ENCODE measurements around the gene TAF5L. TPM values are rescaled to one million over a fixed set of nuclear protein-coding genes. Genes with fewer than 3 reads are reported as not detected.

Gene TAF5L
- total and polyA plus RNA-seq, 2 of the 13 experiments (the other 11 are each of a cell fraction or from before 2014, with no cell fraction given): 10.8 to 18.2 TPM

GRCh38 chr1:229558460-229559335 is 67.2 kb downstream of the TAF5L start, which contains the start of gene ABCB10 (continued):
- TF ChIP-seq BHLHE40 (IDR thresholded peaks at IDR 0.05; ENCODE audit: low read length) (peak; percentile 46; the same call in 1 of the 2 replicates), POLR2AphosphoS5 (IDR thresholded peaks at IDR 0.05; ENCODE audit: low read depth, low read length) (peak; percentile 33; the same call in 1 of the 2 replicates), ZNF83 (CRISPR knock-in tag; IDR thresholded peaks at IDR 0.05; ENCODE audit: borderline replicate concordance) (peak; percentile 88; the same call in 1 of the 2 replicates), ZNF839 (CRISPR knock-in tag; IDR thresholded peaks at IDR 0.05; ENCODE audit: borderline replicate concordance) (0 out of 2 replicates have a peak, but pooled peaks have one; percentile 33), ZNF75D (CRISPR knock-in tag; IDR thresholded peaks at IDR 0.05; ENCODE audit: borderline replicate concordance) (no peak), BCL6 (CRISPR knock-in tag; IDR thresholded peaks at IDR 0.05) (peak; percentile 17; the same call in 1 of the 2 replicates), U2AF1 (optimal IDR thresholded peaks at IDR 0.05; ENCODE audit: low read depth, low read length) (no peak)
- TF ChIP-seq, protein P1, sequence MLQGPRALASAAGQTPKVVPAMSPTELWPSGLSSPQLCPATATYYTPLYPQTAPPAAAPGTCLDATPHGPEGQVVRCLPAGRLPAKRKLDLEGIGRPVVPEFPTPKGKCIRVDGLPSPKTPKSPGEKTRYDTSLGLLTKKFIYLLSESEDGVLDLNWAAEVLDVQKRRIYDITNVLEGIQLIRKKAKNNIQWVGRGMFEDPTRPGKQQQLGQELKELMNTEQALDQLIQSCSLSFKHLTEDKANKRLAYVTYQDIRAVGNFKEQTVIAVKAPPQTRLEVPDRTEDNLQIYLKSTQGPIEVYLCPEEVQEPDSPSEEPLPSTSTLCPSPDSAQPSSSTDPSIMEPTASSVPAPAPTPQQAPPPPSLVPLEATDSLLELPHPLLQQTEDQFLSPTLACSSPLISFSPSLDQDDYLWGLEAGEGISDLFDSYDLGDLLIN (CRISPR knock-in tag; IDR thresholded peaks at IDR 0.05; ENCODE audit: borderline replicate concordance): 0 out of 2 replicates have a peak, but pooled peaks have one; percentile 82

DNA sequence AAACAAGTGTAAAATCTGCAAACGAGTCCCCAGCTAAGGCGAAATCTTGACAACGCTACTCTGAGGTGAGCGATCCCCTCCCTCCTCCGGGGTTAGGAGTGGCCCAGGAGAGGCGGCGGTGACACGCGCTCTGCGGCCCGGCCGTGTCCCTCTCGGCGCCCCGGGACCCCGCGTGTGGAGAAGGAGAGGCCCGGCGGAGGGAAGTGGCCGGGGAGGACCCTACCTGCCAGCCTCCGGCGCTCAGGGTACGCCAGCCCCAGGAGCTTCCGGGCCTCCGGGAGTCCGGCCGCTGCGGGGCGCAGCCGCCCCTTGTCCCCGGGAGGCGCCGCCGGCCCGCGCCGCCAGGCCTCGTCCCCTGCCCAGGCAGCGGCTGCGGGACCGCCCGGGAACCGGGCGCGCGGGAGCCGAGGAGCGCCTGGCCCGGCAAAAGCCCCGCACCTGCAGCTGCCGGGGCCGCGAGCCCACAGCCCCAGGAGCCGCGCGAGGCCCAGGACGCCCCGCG is 68.0 kb downstream of the TAF5L start:
- H3K27me3 ChIP-seq (ENCODE audit: control insufficient read depth in 1 of 2, insufficient read depth in 2 of 2, low read length in 2 of 2): no peaks in the 10 kb centered on the region
- in situ Hi-C loops (cut with HindIII; ENCODE audit: extremely low pct_ligation_motif_present, low pct_unique_long_range_greater_than_20kb) (no loop called here), intact Hi-C loops (cut with micrococcal nuclease; ENCODE audit: unreplicated experiment) (loop anchor here (5.0 kb wide), 1 partner anchor 51 kb away; the partner anchor contains the start of gene NUP133)
- H3K79me2 ChIP-seq (ENCODE audit: insufficient read depth, low read length): peaks cover 43% of the 10 kb centered on the region
- 0% methylated on average over 11 of the region's 59 CpGs for WGBS (ENCODE audit: low lambda C conversion rate)
- peak overlapping the region; percentile 81 for H3K4me2 ChIP-seq (ENCODE audit: low read depth, low read length)
- peaks cover 35% of the 10 kb centered on the region for H3K4me1 ChIP-seq (ENCODE audit: insufficient read depth, low read length)
- H2AFZ ChIP-seq (ENCODE audit: low read length): no peak overlapping the region
- FAIRE-seq: no peak
- 0 out of 5 replicates have a peak, but pooled peaks cover 0 to 3% of the 10 kb centered on the region in 2 experiments for H3K36me3 ChIP-seq (replicated peaks in 1 of 2; ENCODE audit: control insufficient read depth in 1 of 2, insufficient read depth in 2 of 2, low read length in 2 of 2)
- 0 out of 2 replicates have a peak, but pooled peaks cover 3% of the 10 kb centered on the region for H4K20me1 ChIP-seq (ENCODE audit: insufficient read depth, low read length)
- BruUV-seq (replicated peaks): no TSS peak
- H3K9ac ChIP-seq (ENCODE audit: insufficient read depth, low read depth, low read length): peak overlapping the region; percentile 86
- peak; percentile 6 for DNase-seq (ENCODE audit: low spot score)
- ChIA-PET POLR2A (interaction anchor here (0.8 to 1.6 kb wide), 4 partner anchors 24 to 287 kb away, joined by 3 to 34 read pairs (median 12); partner anchors contain the start of genes NUP133, RAB4A, TAF5L and URB2), CTCF (ENCODE audit: low intra/inter-chr PET ratio, low total read pairs) (no interaction called here)
- H3K4me3 ChIP-seq (replicated peaks in 1 of 3; ENCODE audit: insufficient read depth in 1 of 3, low read depth in 2 of 3, low read length in 3 of 3): peak overlapping the region; percentile 78 to 90 (median 81)
- peak; percentile 11 for ATAC-seq
- H3K27ac ChIP-seq (ENCODE audit: extremely low read length, insufficient read depth, low read length): peak overlapping the region; percentile 88
- no peaks in the 10 kb centered on the region for H3K9me3 ChIP-seq (ENCODE audit: low read length)
- TF ChIP-seq RBFOX2 (IDR thresholded peaks at IDR 0.05; ENCODE audit: low read depth, low read length) (peak; percentile 11; the same call in 1 of the 2 replicates), SRY (CRISPR knock-in tag; IDR thresholded peaks at IDR 0.05) (peak; percentile 2; the same call in 1 of the 2 replicates), GTF3A (CRISPR knock-in tag; conservative IDR thresholded peaks at IDR 0.05) (0 out of 2 replicates have a peak, but pooled peaks have one; percentile 5)
- TF ChIP-seq, protein P2, sequence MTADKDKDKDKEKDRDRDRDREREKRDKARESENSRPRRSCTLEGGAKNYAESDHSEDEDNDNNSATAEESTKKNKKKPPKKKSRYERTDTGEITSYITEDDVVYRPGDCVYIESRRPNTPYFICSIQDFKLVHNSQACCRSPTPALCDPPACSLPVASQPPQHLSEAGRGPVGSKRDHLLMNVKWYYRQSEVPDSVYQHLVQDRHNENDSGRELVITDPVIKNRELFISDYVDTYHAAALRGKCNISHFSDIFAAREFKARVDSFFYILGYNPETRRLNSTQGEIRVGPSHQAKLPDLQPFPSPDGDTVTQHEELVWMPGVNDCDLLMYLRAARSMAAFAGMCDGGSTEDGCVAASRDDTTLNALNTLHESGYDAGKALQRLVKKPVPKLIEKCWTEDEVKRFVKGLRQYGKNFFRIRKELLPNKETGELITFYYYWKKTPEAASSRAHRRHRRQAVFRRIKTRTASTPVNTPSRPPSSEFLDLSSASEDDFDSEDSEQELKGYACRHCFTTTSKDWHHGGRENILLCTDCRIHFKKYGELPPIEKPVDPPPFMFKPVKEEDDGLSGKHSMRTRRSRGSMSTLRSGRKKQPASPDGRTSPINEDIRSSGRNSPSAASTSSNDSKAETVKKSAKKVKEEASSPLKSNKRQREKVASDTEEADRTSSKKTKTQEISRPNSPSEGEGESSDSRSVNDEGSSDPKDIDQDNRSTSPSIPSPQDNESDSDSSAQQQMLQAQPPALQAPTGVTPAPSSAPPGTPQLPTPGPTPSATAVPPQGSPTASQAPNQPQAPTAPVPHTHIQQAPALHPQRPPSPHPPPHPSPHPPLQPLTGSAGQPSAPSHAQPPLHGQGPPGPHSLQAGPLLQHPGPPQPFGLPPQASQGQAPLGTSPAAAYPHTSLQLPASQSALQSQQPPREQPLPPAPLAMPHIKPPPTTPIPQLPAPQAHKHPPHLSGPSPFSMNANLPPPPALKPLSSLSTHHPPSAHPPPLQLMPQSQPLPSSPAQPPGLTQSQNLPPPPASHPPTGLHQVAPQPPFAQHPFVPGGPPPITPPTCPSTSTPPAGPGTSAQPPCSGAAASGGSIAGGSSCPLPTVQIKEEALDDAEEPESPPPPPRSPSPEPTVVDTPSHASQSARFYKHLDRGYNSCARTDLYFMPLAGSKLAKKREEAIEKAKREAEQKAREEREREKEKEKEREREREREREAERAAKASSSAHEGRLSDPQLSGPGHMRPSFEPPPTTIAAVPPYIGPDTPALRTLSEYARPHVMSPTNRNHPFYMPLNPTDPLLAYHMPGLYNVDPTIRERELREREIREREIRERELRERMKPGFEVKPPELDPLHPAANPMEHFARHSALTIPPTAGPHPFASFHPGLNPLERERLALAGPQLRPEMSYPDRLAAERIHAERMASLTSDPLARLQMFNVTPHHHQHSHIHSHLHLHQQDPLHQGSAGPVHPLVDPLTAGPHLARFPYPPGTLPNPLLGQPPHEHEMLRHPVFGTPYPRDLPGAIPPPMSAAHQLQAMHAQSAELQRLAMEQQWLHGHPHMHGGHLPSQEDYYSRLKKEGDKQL (CRISPR knock-in tag; IDR thresholded peaks at IDR 0.05; ENCODE audit: low read depth): no peak
